Activated gamma-delta T cell (primary cell): ENCODE results near the gene LRRC7.
"Not testable (repeated sequence)": the region's sequence is repeated elsewhere in the genome, so short reads cannot be mapped to it uniquely, and the experiment has no call there.

ENCODE experiments used
- DNase-seq: peaks from one replicate; lab custom pipeline; 2025; lab: John Stamatoyannopoulos, UW

Gene LRRC7

DNA sequence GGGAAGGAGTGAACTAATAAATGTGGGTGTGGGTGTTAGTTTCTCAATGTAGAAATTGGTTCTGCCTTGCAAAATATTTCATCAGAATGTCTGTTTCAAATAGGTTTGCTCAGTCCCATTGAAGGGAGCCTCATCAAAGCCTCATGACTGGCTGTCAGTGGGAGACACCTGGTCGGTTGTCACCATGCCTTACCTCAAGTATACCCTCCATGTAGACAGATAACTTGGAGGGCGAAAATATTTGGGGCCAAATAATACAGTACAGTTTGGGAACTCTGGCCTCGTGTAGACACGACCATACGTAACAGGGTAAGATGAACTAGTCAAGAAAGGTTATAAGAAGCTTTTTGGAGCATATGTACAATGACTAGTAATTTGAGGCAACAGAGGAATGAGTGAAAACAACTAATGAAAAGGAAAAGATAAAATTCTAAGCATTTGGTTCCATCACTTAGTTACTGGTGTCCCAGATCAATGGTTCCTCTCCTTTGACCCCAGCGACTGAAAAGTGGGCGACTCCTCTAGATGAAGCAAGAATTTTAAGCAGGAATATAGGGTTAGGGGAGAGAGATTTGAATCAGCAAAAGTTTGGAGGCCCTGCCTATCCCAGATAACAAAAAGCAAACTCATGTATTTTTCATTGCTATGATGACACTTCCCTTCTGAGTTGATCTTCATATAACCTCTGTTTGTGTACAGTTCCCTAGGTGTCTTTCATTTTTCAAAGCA is 473.8 kb downstream of the LRRC7 start:
- DNase-seq = no peak

DNA sequence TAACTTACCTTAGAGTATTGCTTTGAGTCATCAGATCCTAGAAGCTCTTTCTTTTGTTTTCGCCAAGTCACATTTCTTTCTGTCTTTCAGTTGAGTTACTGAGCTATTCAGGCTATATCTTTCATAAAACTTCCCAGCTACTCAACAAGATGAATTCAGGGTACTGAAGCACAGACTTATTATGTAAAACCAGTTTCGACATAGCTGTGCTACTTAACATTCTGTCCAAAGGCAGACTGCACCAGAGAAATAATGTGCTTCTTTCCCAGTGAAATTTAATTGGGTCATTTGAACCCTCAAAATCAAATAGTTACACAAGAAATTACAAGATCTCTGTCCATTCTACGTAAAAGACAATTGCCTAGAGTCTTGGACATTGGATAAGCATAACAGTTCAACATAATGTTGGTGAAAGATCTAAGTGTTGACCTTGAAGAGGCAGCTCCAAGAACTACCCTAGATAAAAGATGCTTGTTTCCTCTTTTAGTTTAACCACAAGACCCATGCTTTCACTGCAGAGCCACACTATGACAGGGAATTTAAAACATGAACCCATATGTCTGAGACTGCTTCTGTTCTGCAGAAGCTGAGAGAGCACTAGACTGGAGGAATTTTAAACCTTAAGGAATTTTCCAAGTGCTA is 474.5 kb downstream of the LRRC7 start:
- DNase-seq = no peak

DNA sequence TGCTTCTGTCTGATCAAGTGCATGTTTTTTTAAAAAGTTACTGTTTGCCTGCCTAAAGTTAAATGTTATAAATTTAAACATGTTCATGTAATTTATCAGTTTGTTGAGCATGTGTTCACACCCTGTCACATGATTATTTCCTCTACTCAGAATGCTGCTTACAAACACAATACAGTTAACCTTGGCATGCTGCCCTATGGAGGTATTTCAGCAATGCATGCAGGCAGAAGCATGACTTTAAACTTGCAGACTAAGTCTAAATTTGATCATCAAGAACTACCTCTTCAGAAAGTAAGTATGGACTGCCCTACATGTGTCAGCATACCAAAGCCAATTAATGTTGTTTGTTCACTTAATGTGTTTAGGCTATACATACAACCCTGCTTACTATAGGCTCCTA is 476.1 kb downstream of the LRRC7 start:
- DNase-seq = no peak

DNA sequence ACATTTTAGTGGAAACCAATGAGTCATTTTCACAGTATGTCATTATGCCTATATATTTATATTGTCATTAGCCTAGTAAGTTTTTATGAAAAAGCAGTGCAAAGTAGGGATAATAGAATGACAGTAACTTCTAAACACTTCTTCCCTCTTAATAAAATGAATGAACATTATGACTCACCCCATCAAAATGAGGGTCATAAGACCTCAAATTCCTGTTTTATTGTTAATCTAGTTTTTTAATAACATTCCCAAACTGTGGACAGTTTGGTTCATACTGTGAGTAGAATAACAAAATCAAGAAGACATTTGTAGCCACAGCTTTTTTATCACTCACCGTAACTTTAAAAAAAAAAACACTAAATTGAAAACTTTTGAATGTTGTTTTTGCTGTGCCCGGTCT is 477.1 kb downstream of the LRRC7 start:
- DNase-seq = no peak

DNA sequence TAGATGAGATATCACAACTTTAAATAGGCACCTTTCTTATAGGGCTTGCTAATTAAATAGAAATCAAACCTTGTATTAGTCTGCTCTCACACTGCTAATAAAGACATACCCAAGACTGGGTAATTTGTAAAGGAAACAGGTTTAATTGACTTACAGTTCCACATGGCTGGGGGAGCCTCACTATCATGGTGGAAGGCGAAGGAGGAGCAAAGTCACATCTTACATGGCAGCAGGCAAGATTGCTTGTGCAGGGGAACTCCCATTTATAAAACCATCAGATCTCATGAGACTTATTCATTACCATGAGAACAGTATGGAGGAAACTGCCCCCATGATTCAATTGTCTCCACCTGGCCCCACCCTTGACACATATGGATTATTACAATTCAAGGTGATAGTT is 477.9 kb downstream of the LRRC7 start:
- DNase-seq = not testable (repeated sequence)

DNA sequence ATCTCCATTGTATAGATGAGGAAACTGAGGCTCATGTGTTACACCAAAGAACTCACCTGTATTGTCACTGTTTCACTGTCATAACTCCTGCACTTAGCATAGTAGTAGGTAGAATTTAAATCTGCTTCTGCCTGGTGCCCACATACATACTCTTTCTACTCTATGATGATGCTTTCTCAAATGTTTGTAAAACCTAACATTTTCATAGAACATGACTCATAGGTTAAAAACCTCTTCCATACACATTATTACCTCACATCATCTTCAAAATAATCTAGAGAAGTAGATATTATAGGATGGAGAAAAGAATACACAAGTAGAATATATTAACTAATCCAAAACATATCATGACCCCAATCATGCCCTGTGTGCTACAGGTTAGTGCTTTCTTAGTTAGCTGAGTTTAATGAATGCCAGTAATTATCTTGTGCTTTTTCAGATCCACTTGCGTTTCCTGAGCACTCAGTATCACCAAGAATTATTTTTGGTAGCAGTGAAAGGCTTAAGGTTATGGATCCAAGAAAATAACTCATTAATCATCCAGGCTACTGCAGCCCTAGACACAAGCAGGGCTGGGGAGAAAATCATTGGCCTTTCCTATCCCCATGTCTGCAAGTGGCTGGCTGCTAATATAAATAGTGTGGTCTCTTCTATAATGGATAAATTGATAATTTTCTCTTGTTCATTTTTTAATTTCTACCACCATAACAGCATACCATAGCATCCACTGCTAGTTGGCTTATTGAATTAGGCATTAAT is 480.8 kb downstream of the LRRC7 start:
- DNase-seq = no peak

DNA sequence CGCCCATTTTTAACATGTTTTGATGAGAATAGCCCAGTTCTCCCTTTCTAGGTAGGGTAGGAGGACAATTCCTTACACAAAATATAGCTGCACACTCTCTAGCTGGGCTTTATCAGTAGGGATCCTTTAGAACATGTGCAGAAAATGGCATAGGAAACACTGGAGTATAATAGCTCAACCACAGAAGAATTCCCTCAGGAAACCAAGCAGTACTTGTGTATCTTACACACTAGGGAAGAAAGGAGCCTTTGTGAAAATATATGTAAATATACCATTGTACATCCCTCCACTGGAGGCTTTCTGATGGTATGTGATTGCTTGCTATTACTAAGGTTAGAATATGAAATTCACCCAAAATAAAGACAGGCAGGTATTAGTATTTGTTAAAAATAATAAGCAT is 484.2 kb downstream of the LRRC7 start:
- DNase-seq = no peak

DNA sequence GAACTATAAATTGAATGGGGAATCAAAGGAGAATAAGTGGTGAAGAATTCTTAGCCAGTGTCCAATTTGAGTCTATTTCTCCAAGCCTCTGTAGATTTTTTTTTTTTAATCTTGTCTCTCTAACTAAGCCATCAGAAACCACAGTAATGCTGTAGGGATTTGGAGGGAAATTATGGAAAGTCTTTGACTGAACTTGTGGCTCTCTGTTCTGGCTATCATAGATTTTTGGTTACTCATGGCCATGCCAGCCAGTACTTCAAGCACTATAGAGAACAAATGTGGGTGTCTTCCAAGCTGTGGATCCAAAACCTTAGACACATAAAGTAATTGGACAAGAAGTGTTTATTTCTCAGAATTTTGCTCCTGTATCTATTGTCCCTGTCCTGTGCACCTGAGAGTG is 489.8 kb downstream of the LRRC7 start:
- no peak for DNase-seq

DNA sequence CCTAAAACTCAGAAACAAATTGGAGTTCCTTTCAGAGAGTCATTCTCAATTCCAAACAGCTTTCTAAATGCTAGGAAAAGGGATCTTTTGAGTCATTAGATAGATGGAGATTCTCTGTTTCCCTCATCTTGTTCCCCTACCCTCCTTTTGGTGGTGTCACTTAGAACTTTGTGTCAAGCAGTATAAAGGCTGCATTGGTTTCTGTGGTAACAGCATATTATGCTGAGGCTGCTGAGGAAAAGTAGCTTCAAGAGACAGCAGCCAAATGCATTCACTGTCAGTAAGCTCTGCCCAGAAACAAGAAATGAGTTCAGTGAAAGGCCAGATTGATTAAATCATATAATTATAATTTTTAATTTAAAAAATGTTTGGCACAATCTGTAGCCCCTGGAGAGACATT is 493.5 kb downstream of the LRRC7 start:
- no peak for DNase-seq

DNA sequence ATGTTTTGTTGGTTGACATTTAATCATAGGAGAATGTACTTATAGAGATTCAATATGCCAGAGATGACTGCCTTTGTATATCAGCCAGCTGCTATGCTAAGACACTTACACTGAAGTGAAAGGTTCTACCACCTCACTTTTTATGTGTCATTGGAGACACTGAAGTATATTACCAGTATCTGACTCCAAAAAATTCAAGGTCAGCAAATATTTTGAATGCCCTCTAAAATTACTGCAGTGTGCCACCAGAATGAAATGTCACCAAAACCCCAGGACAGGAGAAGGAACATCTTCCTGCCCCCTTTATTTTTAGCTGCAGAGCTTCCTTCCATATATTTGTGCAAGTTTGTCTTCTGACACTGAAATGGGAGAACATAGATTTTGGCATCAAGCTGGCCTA is 496.1 kb downstream of the LRRC7 start:
- no peak for DNase-seq

DNA sequence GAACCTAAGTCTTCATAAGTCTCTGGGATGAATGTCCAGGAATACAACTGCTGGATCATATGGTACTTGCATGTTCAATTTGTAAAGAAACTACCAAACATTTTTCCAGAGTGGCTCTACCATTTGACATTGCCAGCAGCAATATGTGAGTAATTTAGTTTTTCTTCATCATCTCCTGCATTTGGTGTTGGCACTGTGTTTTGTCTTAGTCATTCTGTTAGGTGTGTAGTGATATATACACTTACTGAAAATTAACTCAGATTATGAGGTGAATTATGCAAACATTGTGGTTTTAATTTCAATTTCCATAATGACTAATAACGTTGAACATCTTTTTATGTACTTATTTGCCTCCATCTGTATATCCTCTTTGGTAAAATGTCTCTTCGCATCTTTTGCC is 499.0 kb downstream of the LRRC7 start:
- no peak for DNase-seq

DNA sequence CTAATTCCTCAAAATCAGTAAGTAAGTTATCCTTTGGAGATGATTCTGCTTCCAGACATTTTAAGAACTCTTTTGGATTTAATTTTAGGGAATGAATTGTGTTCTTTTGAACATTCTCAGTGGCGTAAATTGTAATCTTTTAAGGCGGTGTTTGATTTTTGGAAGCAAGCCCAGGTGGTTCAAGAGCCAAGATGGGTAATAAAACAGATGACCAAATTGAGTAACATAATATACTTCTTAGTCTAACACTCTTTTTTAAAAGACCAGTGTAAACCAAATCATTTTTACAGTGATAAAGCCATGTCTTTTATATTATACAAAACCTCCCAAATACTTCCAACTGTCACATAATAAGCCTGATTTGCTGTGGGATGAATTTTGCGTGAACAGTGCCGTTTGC is 503.9 kb downstream of the LRRC7 start:
- no peak for DNase-seq

DNA sequence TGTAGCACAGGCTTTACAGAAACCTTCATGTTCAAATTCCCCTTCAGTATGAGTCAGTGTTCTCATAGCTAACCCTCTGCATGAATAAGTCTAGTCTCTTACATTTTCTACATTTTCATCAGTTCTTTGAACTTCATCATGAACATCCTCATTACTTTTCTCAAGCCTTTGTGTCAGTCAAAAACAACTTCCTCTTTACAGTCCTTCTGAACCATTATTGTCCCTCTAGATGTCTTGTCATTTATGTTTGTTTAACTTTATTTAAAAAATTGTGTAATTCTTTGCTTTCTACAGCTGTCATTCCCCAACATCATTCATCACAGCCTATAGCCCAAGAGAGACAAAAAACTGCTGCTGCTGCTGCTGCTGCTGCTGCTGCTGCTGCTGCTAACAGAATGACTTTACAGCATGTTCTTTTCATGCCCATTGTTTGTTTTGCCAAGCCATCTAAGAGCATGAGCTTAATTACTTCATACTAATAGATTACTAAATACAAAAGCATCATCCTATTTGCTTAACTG is 504.6 kb downstream of the LRRC7 start:
- no peak for DNase-seq

DNA sequence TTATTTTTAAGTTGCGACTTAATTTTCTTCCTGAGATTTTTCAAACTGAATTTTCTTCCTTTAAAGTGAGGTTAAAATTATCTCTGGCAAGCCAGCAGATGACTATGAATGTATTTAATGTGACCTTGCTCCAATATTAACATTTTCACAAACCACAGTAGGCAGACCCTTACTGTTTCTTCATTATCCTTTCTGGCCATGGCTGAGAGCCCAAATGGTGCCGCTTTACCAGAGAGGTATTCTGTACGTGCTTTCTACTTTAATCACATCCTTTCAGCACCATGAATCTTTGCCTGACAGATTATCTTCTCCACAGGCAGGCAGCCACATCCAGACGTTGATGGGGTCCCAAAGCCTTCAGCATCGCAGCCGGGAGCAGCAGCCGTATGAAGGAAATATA is 508.0 kb downstream of the LRRC7 start:
- no peak for DNase-seq

DNA sequence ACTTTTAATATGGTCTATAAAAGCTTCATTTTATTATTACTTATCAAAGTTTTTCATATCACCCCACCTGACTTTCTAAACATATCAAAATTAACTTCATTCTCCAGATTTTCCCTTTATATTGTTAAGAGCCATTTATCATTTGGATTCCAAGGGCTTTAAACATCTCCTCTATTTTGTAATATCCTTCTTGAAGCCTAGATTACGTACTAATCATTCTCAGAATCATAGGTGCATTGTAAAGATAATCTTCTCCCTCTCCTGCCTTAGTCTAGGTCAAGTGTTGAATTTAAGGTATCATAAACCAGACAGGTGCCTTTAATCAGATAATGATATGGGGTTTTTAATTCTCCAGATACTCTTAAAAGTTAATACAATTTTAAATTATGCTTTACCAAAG is 509.3 kb downstream of the LRRC7 start:
- no peak for DNase-seq

DNA sequence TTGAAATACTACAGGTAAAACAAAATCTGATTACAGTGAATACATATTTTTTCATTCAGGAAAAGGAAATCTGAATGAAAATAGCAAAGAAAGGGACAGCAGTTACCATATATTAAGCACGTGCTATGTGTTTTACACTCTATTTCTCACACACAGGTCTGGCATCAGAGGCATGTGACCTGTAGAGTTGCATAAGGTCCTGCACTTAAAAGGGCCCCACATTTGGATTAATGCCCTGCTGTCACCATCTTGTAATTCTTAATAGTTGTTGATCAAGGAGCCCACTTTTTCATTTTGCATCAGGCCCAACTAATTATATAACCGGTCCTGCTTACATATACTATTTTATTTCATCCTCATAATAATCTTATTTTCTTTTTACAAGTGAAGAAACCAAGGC is 511.8 kb downstream of the LRRC7 start:
- DNase-seq = no peak

DNA sequence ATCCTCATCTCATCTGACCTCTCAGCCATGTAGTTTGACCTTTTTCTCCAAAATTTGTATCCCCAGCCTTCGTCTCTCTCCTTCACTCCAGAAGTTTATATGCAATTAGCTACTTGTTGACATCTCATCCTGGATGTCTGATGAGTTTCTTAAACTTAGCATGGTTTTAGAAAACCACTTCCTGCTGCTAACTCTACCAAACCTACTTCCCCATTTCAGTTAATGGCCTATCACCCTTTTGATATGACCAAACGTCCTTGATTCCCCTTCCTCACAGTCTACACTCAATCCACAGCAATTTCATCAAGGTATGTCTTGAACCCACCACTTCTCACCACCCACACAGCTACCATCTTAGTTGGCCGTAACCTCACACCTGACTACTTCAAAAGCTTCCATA is 515.8 kb downstream of the LRRC7 start:
- no peak for DNase-seq

DNA sequence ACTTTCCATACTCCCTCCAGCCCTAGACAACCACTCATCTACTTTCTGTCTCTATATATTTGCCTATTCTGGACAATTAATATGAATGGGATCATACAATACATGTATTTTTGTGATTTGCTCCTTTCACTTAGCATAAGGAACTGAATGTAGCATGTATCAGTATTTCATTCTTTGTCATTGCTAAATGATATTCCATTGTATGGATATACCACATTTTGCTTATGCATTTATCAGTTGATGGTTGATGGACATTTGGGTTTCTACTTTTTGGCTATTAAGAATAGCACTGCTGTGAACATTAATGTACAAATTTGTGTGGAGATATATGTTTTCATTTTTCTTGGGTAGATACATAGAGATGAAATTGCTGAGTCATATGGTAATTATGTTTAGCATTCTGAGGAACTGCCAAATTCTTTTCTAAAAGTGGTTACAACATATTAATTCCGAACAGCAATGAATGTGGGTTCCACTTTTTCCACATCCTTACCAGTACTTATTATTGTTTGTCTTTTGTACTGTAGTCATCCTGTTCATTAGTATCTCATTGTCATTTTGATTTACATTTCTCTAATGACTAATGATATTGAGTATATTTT is 516.7 kb downstream of the LRRC7 start:
- DNase-seq = no peak

DNA sequence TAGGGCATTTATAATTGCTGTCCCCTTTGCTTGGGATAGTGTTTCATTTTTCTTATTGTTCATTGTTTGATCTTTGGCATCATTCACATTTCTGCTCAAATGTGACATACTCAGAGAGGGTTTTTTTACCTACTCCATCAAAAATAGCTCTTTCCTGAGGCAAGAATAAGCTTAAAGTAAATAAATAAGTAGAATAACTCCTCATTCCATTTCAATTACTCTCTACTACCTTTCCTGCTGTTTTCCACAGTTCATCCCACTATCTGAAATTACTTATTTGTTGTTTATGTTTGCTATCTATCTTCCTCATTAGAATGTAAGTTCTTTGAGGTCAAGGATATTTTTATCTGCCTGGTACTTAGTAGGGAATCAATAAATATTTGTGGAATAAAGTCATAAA is 517.8 kb downstream of the LRRC7 start:
- DNase-seq = no peak

DNA sequence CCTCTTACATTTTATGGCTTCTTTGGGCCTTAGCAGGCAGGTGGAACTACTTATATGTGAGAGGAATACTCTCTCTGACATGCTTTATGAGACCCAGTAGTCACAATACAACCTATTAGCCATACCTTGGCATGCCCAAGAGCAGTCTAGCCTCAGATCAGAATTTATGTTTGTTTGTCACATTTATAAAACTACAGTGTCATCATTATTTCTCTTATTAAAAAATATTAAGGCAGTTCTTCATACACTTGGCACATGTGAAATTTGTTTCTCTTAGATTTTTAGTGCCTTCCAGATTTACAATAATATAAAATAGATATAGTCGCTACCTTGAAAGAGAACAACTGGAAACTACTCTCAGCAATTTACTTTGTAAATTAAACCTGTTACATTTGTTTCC is 519.2 kb downstream of the LRRC7 start:
- DNase-seq = no peak

DNA sequence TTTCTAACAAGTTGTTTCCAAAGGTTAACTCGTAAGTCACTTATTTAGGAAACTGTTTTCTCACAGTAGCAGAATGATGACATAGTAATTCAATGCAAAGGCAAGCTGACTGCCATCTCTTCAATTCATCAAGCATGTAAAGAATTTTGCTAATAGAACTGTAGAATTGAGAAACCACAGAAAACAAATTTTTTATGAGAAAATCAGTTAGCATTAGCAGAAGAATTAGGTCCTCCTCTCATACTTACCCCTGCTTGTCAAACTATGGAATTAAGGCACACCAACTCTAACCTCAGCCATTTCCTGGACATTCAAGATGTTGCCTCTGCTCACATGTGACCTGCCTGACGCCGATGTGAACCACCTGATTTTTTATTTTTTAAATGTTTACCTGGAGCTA is 522.4 kb downstream of the LRRC7 start:
- DNase-seq = no peak

DNA sequence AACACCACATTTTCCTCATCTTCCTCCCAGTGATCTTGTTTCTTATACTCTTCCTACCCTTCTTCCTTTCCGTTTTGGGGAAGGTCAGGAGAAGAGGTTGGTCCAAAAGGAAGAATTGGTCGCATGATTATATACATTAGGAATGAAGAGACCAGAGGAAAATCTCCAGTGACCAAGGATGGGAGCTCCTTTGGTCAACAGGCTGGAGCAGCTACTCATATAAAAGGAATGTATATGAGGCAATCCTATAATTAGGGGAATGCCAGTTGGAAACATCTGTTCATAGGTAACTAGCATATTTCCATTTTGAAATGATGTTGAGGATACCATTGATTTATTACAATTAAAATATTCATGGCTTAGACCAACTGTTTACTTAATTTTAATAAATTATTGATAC is 523.2 kb downstream of the LRRC7 start:
- no peak for DNase-seq

DNA sequence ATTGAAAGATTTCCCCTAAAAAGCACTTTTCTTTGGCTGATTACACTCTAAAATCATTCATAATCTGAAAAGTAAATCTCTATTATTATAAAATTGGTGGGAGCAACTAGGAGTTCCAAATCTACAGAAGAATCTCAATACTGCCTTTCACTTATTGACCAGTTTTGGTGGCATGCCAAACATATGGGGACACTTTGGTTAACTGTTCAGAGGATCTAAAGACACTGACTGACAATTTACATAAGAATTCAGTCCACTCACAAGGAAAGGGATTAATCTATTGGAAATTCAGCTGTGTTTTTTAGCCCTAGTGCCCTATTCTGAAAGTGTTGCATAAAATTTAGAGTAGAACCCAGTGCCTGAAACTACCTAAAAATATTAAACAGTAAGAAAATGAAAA is 524.1 kb downstream of the LRRC7 start:
- DNase-seq = no peak
